ENCODE data around the gene NLE1.

NLE1 gene

GRCh38 chr17:35089586-35090296, 52.4 kb downstream of the NLE1 start:
- H3K4me3 ChIP-seq (ENCODE audit: low read length) = peak overlapping the region; percentile 61
- peak overlapping the region; percentile 65 for H3K9ac ChIP-seq (ENCODE audit: low read depth, low read length)
- H3K27me3 ChIP-seq (ENCODE audit: insufficient read depth, low read length) = peaks cover 10% of the 10 kb centered on the region; the same call in 1 of the 2 replicates
- H3K9me3 ChIP-seq (ENCODE audit: insufficient read depth, low read depth, low read length) = no peaks in the 10 kb centered on the region
- H3K4me1 ChIP-seq (ENCODE audit: insufficient read depth, low read length) = peaks cover 34% of the 10 kb centered on the region
- H3K27ac ChIP-seq (ENCODE audit: low read length) = no peak overlapping the region
- no peaks in the 10 kb centered on the region for H3K36me3 ChIP-seq (ENCODE audit: insufficient read depth, low read depth, low read length)

- H3K9ac ChIP-seq (ENCODE audit: low read depth, low read length) = peak overlapping the region; percentile 78; the same call in 1 of the 2 replicates
- H3K4me1 ChIP-seq (ENCODE audit: insufficient read depth, low read length) = peaks cover 34% of the 10 kb centered on the region
- no peak overlapping the region for H3K27ac ChIP-seq (ENCODE audit: low read length)
- no peaks in the 10 kb centered on the region for H3K9me3 ChIP-seq (ENCODE audit: insufficient read depth, low read depth, low read length)
- no peaks in the 10 kb centered on the region for H3K36me3 ChIP-seq (ENCODE audit: insufficient read depth, low read depth, low read length)
- peak overlapping the region; percentile 89 for H3K4me3 ChIP-seq (ENCODE audit: low read length)
- H3K27me3 ChIP-seq (ENCODE audit: insufficient read depth, low read length) = peaks cover 10% of the 10 kb centered on the region; the same call in 1 of the 2 replicates
These were observed 53.1 kb downstream of the NLE1 start for GRCh38 chr17:35088881-35089585.

- peaks cover 10% of the 10 kb centered on the region; the same call in 1 of the 2 replicates for H3K27me3 ChIP-seq (ENCODE audit: insufficient read depth, low read length)
- peak overlapping the region; percentile 89 for H3K4me3 ChIP-seq (ENCODE audit: low read length)
- peaks cover 34% of the 10 kb centered on the region for H3K4me1 ChIP-seq (ENCODE audit: insufficient read depth, low read length)
- H3K27ac ChIP-seq (ENCODE audit: low read length) = no peak overlapping the region
- H3K9me3 ChIP-seq (ENCODE audit: insufficient read depth, low read depth, low read length) = no peaks in the 10 kb centered on the region
- H3K36me3 ChIP-seq (ENCODE audit: insufficient read depth, low read depth, low read length) = no peaks in the 10 kb centered on the region
- H3K9ac ChIP-seq (ENCODE audit: low read depth, low read length) = peak overlapping the region; percentile 78; the same call in 1 of the 2 replicates
These were observed 53.7 kb downstream of the NLE1 start for GRCh38 chr17:35088356-35088880.

- H3K4me3 ChIP-seq (ENCODE audit: low read length) = peak overlapping the region; percentile 89
- H3K27me3 ChIP-seq (ENCODE audit: insufficient read depth, low read length) = peaks cover 10% of the 10 kb centered on the region; the same call in 1 of the 2 replicates
- H3K4me1 ChIP-seq (ENCODE audit: insufficient read depth, low read length) = peaks cover 39% of the 10 kb centered on the region
- peak overlapping the region; percentile 78; the same call in 1 of the 2 replicates for H3K9ac ChIP-seq (ENCODE audit: low read depth, low read length)
- no peaks in the 10 kb centered on the region for H3K9me3 ChIP-seq (ENCODE audit: insufficient read depth, low read depth, low read length)
- no peaks in the 10 kb centered on the region for H3K36me3 ChIP-seq (ENCODE audit: insufficient read depth, low read depth, low read length)
- H3K27ac ChIP-seq (ENCODE audit: low read length) = no peak overlapping the region
These were observed 54.3 kb downstream of the NLE1 start for GRCh38 chr17:35087731-35088355.

- Histone ChIP-seq H3K27ac (ENCODE audit: low read length) (no peak overlapping the region), H3K27me3 (ENCODE audit: insufficient read depth, low read length) (peaks cover 10% of the 10 kb centered on the region; the same call in 1 of the 2 replicates), H3K9me3 (ENCODE audit: insufficient read depth, low read depth, low read length) (no peaks in the 10 kb centered on the region), H3K4me3 (ENCODE audit: low read length) (peak overlapping the region; percentile 89), H3K4me1 (ENCODE audit: insufficient read depth, low read length) (peaks cover 47% of the 10 kb centered on the region), H3K36me3 (ENCODE audit: insufficient read depth, low read depth, low read length) (no peaks in the 10 kb centered on the region), H3K9ac (ENCODE audit: low read depth, low read length) (no peak overlapping the region)
These were observed 55.1 kb downstream of the NLE1 start for GRCh38 chr17:35086931-35087573.

GRCh38 chr17:35086164-35086563, 55.9 kb downstream of the NLE1 start:
- Histone ChIP-seq H3K27me3 (ENCODE audit: insufficient read depth, low read length) (peaks cover 10% of the 10 kb centered on the region; the same call in 1 of the 2 replicates), H3K9me3 (ENCODE audit: insufficient read depth, low read depth, low read length) (no peaks in the 10 kb centered on the region), H3K4me3 (ENCODE audit: low read length) (no peak overlapping the region), H3K9ac (ENCODE audit: low read depth, low read length) (no peak overlapping the region), H3K36me3 (ENCODE audit: insufficient read depth, low read depth, low read length) (no peaks in the 10 kb centered on the region), H3K4me1 (ENCODE audit: insufficient read depth, low read length) (peaks cover 53% of the 10 kb centered on the region), H3K27ac (ENCODE audit: low read length) (no peak overlapping the region)

GRCh38 chr17:35084987-35085386, 57.1 kb downstream of the NLE1 start:
- Histone ChIP-seq H3K9me3 (ENCODE audit: insufficient read depth, low read depth, low read length) (no peaks in the 10 kb centered on the region), H3K27ac (ENCODE audit: low read length) (no peak overlapping the region), H3K9ac (ENCODE audit: low read depth, low read length) (no peak overlapping the region), H3K4me3 (ENCODE audit: low read length) (no peak overlapping the region), H3K4me1 (ENCODE audit: insufficient read depth, low read length) (peaks cover 64% of the 10 kb centered on the region), H3K27me3 (ENCODE audit: insufficient read depth, low read length) (peaks cover 10% of the 10 kb centered on the region; the same call in 1 of the 2 replicates), H3K36me3 (ENCODE audit: insufficient read depth, low read depth, low read length) (no peaks in the 10 kb centered on the region)

GRCh38 chr17:35083071-35083470, 59.0 kb downstream of the NLE1 start:
- H3K9ac ChIP-seq (ENCODE audit: low read depth, low read length) = no peak overlapping the region
- no peak overlapping the region for H3K4me3 ChIP-seq (ENCODE audit: low read length)
- H3K27ac ChIP-seq (ENCODE audit: low read length) = no peak overlapping the region
- H3K4me1 ChIP-seq (ENCODE audit: insufficient read depth, low read length) = peaks cover 60% of the 10 kb centered on the region
- H3K27me3 ChIP-seq (ENCODE audit: insufficient read depth, low read length) = peaks cover 6% of the 10 kb centered on the region; the same call in 1 of the 2 replicates
- H3K36me3 ChIP-seq (ENCODE audit: insufficient read depth, low read depth, low read length) = no peaks in the 10 kb centered on the region
- H3K9me3 ChIP-seq (ENCODE audit: insufficient read depth, low read depth, low read length) = no peaks in the 10 kb centered on the region

GRCh38 chr17:35082073-35082657, 59.9 kb downstream of the NLE1 start:
- H3K9ac ChIP-seq (ENCODE audit: low read depth, low read length) = no peak overlapping the region

GRCh38 chr17:35081638-35082037, 60.5 kb downstream of the NLE1 start:
- Histone ChIP-seq H3K4me1 (ENCODE audit: insufficient read depth, low read length) (peaks cover 48% of the 10 kb centered on the region), H3K4me3 (ENCODE audit: low read length) (no peak overlapping the region), H3K36me3 (ENCODE audit: insufficient read depth, low read depth, low read length) (no peaks in the 10 kb centered on the region), H3K9me3 (ENCODE audit: insufficient read depth, low read depth, low read length) (no peaks in the 10 kb centered on the region), H3K9ac (ENCODE audit: low read depth, low read length) (no peak overlapping the region), H3K27me3 (ENCODE audit: insufficient read depth, low read length) (no peaks in the 10 kb centered on the region), H3K27ac (ENCODE audit: low read length) (no peak overlapping the region)

More at GRCh38 chr17:35082073-35082657, 59.9 kb downstream of the NLE1 start:
- no peaks in the 10 kb centered on the region for H3K9me3 ChIP-seq (ENCODE audit: insufficient read depth, low read depth, low read length)
- no peaks in the 10 kb centered on the region for H3K36me3 ChIP-seq (ENCODE audit: insufficient read depth, low read depth, low read length)
- H3K27ac ChIP-seq (ENCODE audit: low read length) = no peak overlapping the region
- no peak overlapping the region for H3K4me3 ChIP-seq (ENCODE audit: low read length)
- H3K27me3 ChIP-seq (ENCODE audit: insufficient read depth, low read length) = no peaks in the 10 kb centered on the region
- H3K4me1 ChIP-seq (ENCODE audit: insufficient read depth, low read length) = peaks cover 53% of the 10 kb centered on the region

GRCh38 chr17:35080536-35080935, 61.6 kb downstream of the NLE1 start:
- no peaks in the 10 kb centered on the region for H3K27me3 ChIP-seq (ENCODE audit: insufficient read depth, low read length)
- H3K9me3 ChIP-seq (ENCODE audit: insufficient read depth, low read depth, low read length) = no peaks in the 10 kb centered on the region
- H3K4me1 ChIP-seq (ENCODE audit: insufficient read depth, low read length) = peaks cover 37% of the 10 kb centered on the region
- H3K27ac ChIP-seq (ENCODE audit: low read length) = no peak overlapping the region
- H3K4me3 ChIP-seq (ENCODE audit: low read length) = no peak overlapping the region
- peak overlapping the region; percentile 13; the same call in 1 of the 2 replicates for H3K9ac ChIP-seq (ENCODE audit: low read depth, low read length)
- H3K36me3 ChIP-seq (ENCODE audit: insufficient read depth, low read depth, low read length) = no peaks in the 10 kb centered on the region

Data from iPS-20b (cell line).